NCI-H1694 treated with DMSO at 0.1 percent for 48 hours (cell line): ENCODE results near the gene TRIO.

ENCODE experiments used
- DNase-seq: peaks from one replicate; lab custom pipeline; 2025; lab: John Stamatoyannopoulos, UW

TRIO gene

DNA sequence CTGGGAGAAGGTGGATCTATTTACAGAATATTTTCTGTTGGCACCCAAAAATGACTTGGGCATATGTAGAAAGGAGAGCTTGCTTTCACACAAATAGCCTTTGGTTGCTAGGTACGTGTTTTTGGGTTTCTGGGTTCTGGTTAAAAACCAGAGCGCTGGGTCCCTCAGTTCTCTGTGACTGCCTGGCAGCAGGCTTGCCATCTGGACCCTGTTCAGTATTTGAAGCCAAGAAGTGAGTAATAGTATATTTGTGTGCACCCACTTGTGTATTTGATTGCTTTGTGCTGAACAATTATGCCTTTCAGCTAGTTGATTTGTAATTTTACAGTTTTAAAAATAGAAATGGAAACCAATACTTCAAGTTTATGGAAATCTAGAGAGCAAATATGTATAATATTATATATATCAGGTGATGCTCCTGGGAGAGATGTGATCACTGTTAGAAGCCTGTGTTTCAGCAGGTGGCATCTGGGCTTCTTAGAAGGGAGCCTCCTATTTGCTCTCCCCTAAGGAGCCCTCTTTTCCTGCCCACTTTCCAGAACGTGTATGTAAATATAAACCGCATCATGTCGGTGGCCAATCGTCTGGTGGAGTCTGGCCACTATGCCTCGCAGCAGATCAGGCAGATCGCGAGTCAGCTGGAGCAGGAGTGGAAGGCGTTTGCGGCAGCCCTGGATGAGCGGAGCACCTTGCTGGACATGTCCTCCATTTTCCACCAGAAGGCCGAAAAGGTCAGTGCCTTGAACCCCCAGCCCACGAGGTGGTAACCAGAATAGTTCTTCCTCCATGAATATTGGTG, 153.6 kb downstream of the TRIO start:
- peak; percentile 96 for DNase-seq

- DNase-seq = no peak
Observed at GRCh38 chr5:14297697-14298096, 154.6 kb downstream of the TRIO start.

DNA sequence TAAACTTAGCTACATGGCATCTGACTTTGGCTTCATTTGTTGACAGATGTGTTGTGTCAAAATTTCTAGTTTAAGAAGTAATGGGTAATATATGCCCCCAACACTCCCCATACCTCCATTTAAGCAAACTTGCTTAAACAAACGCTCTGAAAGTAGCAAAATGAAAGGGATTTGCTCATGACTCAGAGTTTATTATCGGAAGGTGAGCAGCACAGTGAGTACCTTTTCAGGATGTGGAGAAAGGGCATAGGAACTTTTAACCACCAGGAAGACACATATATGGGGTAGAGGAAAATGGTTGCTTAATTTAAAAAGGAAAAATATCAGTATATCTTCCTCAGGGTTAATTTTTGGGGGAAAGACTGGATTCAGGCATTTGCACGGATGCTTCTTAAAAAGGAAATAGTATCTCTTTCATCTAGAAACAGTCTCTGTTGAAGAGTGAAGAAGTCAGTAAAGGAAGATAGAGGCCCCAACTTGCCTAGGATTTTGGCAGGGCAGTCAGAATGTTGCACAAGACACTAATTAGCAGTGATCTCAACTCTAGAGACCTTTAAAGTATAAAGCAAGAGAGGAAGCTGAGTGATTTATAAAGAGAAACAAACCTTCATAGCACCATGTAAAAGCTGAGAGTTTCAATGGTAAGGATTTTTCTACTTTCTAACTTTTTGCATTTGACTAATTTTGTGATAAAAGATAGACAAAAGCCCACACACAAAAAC, 155.1 kb downstream of the TRIO start:
- DNase-seq = no peak

DNA sequence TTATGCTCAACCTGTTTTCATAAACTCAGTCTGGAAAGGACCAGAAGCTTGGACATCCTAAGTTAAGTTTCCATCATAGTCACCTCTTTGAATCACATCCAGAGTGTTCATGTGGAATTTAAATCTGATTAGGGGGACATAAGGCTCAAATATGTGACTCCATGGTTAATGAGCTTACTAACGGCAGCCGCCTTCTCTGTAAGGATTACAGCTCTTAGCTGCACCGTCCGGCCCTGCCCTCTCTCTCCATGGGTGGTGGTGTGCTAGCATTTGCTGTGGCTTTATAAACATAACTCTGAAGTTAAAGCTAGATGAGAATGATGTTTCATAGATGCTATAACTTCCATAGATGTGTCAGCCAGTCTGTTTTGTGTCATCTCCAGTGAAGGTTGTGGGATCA, 156.5 kb downstream of the TRIO start:
- no peak for DNase-seq

DNA sequence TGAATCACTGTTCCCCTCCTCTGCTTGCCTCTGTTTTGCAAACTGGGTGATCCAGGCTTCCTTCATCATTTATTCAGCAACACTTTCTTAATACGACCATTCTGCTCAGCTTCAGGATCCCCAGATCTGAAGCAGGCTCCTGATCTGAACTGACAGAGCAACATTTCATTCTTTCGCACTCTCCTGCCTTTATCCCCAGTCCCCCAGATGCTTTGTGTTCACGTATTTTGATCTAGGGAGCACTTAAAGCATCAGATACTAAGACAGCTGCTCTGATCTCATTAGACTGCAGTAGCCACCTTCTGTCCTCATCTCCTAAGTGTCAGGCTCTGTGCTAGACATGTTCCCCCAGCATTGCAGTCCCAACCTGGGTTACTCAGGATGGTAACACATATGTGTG, 158.0 kb downstream of the TRIO start:
- DNase-seq = no peak

GRCh38 chr5:14302330-14302729, 159.2 kb downstream of the TRIO start:
- no peak for DNase-seq

- no peak for DNase-seq
Observed at GRCh38 chr5:14305045-14305444, 161.9 kb downstream of the TRIO start.

- no peak for DNase-seq
Observed at GRCh38 chr5:14306329-14306815, 163.2 kb downstream of the TRIO start.

DNA sequence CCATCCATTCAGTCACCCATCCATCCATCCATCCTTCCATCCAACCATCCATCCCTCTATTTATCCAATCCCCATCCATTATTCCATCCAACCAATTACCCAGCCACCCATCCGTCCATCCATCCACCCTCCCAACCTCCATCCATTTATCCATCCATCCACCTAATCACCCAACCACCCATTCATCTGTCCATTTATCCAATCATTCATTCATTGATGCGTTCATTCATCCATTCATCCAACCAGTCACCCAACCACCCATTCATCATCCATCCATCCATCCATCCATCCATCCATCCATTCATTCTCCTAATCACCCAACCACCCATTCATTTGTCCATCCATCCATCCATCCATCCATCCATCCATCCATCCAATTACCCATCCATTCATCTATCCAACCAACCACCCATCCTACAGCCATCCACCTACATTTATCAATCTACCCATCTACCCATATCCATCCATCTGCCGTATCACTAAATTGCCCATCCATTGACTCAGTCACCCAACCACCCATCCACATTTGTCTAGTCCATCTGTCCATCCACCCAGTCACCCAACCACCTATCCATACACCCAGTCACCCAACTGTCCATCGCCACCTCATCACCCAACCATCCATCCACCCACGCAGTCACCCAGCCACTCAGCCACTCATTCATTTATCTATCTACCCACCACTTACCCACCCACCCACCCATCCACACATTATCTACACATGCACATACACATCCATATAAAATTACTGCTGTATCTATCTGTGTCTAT, 165.4 kb downstream of the TRIO start:
- no peak for DNase-seq

GRCh38 chr5:14309199-14309598, 166.1 kb downstream of the TRIO start:
- no peak for DNase-seq

DNA sequence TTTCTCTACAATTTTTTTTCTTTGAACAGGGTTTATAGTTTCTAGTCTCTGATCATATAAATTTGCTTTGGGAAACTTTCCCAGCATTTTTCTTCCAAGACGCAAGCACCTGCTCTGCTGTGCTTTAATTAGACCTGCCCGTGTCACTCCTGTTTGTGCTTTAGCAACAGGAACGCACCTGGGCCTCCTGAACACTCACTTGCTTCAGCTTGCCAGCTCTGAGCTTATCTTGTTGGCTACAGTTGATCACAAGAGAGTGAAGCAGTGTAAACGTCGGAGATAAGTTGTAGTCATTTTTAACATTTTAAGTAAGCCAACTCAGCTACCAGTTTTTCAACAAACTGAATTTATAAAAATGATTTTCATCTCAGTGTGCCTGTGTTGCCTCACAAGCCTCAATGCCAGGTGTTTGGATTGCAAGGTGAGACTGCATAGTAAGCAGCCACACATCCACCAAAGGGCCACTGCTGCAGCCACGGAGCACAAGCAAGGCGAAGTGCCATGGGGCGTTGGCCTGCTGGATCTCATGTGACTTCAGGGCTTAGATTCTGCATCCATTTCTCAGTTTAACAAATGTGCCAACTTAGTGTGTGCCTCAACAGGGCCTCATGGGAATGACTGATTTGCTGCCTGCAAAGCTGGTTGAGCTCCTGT, 166.9 kb downstream of the TRIO start:
- DNase-seq = no peak

GRCh38 chr5:14310901-14311300, 167.8 kb downstream of the TRIO start:
- DNase-seq = peak; percentile 86

GRCh38 chr5:14313986-14314690, 171.0 kb downstream of the TRIO start:
- DNase-seq = no peak

- no peak for DNase-seq
Observed at GRCh38 chr5:14316471-14316870, 173.3 kb downstream of the TRIO start.

- DNase-seq = no peak
Observed at GRCh38 chr5:14319102-14319501, 176.0 kb downstream of the TRIO start.

- no peak for DNase-seq
Observed at GRCh38 chr5:14321936-14322335, 178.8 kb downstream of the TRIO start.

DNA sequence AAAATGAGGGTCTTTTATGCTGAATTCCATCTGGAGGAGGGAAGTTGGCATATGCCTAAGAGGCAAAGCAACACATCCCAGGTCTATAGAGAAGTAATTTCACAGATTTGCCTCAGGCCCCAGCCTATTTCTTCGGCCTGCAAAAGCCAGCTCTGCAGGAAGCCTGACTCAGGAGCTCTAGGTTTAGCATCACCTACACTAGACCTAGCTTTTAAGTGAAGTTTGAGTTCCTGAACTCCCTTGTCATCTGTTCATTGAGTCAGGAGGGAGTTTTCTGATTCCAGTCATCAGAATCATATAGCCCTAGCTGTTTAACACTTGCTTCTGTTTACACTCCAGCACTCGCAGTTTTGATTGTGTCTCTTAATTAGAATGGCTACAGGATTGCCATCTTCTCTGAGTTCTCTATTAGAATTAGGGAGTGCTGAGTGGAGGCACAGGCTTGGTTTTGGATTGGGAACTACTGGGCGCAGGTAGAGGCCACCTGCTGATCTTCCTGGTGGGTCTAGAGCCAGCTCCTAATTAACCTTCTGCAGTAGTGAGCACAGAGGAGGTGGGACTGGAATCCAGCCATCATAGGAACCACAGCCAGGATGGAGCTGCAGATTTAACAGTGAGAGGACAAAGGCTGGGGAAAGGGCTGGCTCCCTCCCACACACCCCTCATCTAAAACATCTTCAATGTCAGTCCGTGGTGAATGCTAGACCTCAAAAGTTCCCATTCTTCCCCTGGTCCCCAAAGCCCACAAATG, 179.5 kb downstream of the TRIO start:
- DNase-seq = peak; percentile 33

GRCh38 chr5:14323466-14323865, 180.3 kb downstream of the TRIO start:
- DNase-seq = no peak

DNA sequence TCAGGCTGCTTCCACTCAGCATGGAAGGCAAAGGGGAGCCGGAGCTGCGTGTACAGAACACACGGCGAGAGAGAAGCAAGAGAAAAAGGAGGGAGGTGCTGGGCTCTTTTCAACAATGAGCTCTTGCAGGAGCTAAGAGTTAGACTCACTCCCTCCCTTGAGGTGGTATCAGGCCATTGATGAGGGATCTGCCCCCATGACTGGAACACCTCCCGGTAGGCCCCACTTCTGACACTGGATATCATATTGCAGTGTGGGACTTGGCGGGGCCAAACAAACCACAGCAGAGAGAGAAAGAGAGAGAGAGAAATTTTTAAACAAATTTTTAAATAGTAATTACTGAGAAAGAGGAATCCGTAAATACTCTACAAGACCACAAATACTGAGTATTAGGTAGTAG, 182.2 kb downstream of the TRIO start:
- DNase-seq = no peak

- DNase-seq = no peak
Observed at GRCh38 chr5:14326035-14326903, 183.1 kb downstream of the TRIO start.
